A549 treated with Hydrocortisone at 1 μM for 4 hours (cell line): Measurements from ENCODE around the gene ACP1. TPM values are rescaled to one million over a fixed set of nuclear protein-coding genes. Genes with fewer than 3 reads are reported as not detected.

Experiments used
- total RNA-seq: library from RNA; stranded (reverse); fragments of 200-300 nt; extraction: Qiagen RNA extraction; gene quantifications from 5 replicates; pipeline ENCODE4 v1.2.3, GENCODE V29; 2022

The ACP1 gene
- 190 to 219 TPM (median 196 TPM) in 5 replicates for total RNA-seq

DNA sequence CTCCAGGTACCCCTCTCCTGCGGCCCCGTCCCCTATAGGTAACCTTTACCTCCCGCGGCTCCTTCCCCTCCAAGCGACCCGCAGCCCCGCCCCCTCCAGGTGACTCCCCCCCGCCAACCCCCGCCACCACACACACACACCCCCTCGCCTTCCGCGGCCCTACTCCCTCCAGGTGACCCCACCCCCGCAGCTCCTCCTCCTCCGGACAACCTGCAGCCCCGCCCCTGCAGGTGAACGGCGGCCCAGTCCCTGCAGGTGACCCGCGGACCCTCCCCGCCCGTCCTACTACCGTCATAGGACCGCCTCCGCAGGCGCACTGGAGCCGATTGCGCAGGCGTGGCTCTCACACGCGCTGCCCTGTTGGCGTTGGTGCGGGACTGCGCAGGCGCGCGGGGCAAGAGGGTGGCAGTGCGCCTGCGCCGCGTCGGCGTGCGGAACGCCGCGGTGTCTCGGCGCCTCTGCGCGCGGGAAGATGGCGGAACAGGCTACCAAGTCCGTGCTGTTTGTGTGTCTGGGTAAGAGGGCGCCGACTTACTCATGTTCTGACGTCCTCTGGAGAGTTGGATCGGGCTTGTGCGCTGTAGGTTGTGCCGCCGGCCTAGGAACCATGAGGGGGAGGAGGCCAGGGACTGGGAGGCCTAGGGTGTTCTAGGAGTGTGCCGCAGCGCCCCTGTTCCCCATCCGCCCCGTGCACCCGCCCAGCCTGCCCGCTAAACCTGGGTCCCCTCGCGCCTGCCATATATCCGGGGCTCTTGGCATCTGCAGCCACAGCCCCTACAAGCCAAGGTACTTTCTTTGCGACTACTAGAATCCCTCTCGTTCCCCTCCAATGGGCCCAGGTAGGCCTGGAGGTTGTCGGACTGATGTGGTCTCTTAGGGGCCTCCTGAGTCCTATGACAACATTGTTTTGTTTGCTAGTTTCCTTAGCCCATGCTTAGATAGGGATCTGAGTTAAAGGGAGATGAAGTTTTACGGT is at the start of gene ACP1:
TSS of gene ACP1 (plus strand) at position 455 of the 976 bp plus-strand sequence. CDS start at position 473, 18 bp downstream.

DNA sequence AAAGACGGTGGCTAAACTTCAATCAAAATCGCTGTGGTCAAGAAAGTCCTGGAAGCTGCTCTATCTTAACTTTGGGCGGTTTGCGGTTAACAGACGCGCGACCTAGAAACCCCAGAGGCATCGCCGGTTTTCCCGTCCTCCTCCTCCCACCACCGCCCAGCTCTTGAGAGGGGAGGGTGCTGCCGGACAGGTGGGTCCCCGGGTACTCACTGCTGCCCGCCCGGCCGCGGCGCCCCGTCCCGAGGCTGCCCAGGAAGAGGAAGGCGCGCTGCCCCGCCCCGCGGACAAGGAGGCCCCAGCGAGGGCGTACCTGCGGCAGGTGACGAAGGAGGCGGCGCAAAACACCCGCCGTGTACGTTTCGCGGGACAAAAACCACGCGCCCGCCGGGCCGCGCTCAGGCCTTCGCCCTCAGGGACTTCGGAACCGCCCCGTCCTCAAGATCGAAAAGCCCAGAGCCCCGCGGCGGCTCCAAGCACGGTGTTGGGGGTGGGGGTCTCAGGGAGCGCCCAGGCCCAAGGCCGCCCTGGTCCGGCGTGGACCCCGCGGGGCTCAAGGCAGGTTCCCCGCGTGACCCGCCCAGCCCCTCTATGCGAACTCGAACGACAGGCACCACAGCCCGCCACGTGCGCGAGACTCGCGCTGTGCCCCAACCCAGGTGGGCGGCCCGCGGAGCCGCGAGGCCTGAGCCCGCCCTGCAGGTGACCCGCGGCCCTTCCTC is 814 bp upstream of the ACP1 start, which contains the start of gene SH3YL1:
TSS of gene SH3YL1 (minus strand) at position 259 of the 719 bp plus-strand sequence. CDS start at position 211, 48 bp downstream.

DNA sequence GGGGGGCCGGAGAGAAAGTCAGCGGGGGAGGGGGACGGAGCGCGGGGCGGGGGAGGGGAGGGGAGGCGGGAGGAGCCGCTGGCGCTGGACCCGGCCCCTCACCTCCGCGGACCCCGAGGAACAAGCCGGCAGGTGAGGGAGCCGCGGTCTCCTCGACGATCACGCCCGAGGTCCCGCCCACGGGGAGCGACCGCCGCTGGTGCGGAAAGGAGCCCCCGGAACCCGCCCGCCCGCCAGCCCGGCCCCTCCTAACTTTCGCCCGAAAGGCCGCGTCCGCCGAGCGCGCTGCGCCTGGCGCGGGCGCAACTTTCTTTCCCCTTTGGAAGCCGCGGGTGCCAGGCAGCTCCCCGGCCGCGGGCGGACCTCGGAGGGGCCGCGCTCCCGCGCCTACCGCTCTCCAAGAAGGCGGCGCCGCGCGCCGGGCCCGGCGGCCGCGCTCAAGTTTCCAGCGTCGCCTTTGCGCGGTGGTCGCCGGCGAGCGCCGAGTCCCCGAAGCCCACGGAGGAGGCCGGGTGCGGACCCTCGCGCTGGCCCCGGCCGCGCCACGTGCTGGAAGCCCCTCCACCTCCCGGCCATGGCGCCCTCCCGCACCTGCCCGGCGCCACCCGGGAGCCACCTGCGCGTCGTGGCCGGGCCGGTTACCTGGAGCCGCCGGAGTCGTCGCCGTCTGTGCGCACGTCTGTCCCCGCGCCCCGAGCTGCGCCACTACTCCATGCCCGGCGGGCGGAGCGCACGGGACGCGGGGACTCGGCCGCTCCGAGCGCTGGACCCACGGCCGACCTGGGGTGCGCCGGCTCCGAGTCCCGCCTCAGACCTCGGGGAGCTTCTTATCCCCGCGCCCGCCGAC is 23.4 kb downstream of the ACP1 start, which contains the start of gene ALKAL2:
TSS of gene ALKAL2 (minus strand) at position 181 of the 847 bp plus-strand sequence. CDS start 256 bp downstream, outside the sequence.

Other genes starting within 250 kb of the ACP1 start
- gene FAM110C, start 218.4 kb upstream of the ACP1 start, total RNA-seq = 0.08 to 0.30 TPM (median 0.21 TPM) in 5 replicates
- 7.9 to 11.8 TPM (median 9.0 TPM) in 5 replicates for gene SH3YL1, start 915 bp upstream of the ACP1 start, total RNA-seq
- not detected in 5 replicates for gene ALKAL2, start 23.1 kb downstream of the ACP1 start, total RNA-seq